CD4-positive, alpha-beta T cell (primary cell): ENCODE measurements around the gene GIT2. TPM values are rescaled to one million over a fixed set of nuclear protein-coding genes. Genes with fewer than 3 reads are reported as not detected.
A peak's percentile ranks its signal among the peaks of the same experiment; 100 is the strongest.

ENCODE experiments used
- ATAC-seq: fragments of 200-7000 bp; cut with Tn5 transposase; one replicate; pipeline ENCODE4 v1.10.0; 2022; ENCODE audit warnings: mild to moderate bottlenecking; ENCODE audit not compliant: poor library complexity
- CTCF ChIA-PET: fragments of 350-600 bp; sonication (Branson Sonifier 250); formaldehyde crosslinking; loops from one replicate; lab custom pipeline; 2021; ENCODE audit warnings: antibody characterized with exemption, inconsistent platforms; lab: Charles Lee
- POLR2A ChIA-PET: fragments of 350-600 bp; sonication (Branson Sonifier 250); formaldehyde crosslinking; loops from one replicate; lab custom pipeline; 2021; ENCODE audit warnings: antibody characterized with exemption, inconsistent platforms; lab: Charles Lee
- DNase-seq, 14 experiments: peaks; one replicate each; pipeline ENCODE4 v3.0.0-alpha.2; 2013 to 2020; ENCODE audit warnings: mixed read lengths in 2 of 14
- H3K27ac ChIP-seq, 2 donors: one replicate each; pipeline versions ENCODE4 v1.5.1 to v1.7.0; 2013; ENCODE audit warnings: low read length in 2 of 2, low read depth in 1 of 2, mild to moderate bottlenecking in 1 of 2
- H3K27me3 ChIP-seq, 2 experiments: 1 replicate in 1 of 2; 2 replicates in 1 of 2; pipeline versions ENCODE4 v1.6.1 to v1.7.0; 2013; ENCODE audit warnings: low read length in 2 of 2, control low read depth in 1 of 2, mild to moderate bottlenecking in 1 of 2, moderate library complexity in 1 of 2; ENCODE audit not compliant: insufficient read depth in 2 of 2, control insufficient read depth in 1 of 2
- H3K36me3 ChIP-seq: one replicate; pipeline ENCODE4 v1.6.1; 2013; ENCODE audit warnings: low read length, control low read depth; ENCODE audit not compliant: insufficient read depth
- H3K4me1 ChIP-seq: one replicate; pipeline ENCODE4 v1.6.1; 2013; ENCODE audit warnings: low read length, control low read depth; ENCODE audit not compliant: insufficient read depth
- H3K4me3 ChIP-seq: one replicate; pipeline ENCODE4 v1.5.1; 2013; ENCODE audit warnings: mild to moderate bottlenecking, low read length, moderate library complexity
- H3K9me3 ChIP-seq, 2 experiments: 1 replicate in 1 of 2; 2 replicates in 1 of 2; pipeline versions ENCODE4 v1.6.1 to v1.7.0; 2013; ENCODE audit warnings: low read length in 2 of 2, mild to moderate bottlenecking in 2 of 2, control low read depth in 1 of 2, moderate library complexity in 1 of 2; ENCODE audit not compliant: control insufficient read depth in 1 of 2, insufficient read depth in 1 of 2
- H3K27ac Mint-ChIP-seq: one replicate; pipeline ENCODE4 v1.8.0; 2020; ENCODE audit warnings: mixed read lengths
- H3K27me3 Mint-ChIP-seq: one replicate; pipeline ENCODE4 v1.8.0; 2021; ENCODE audit warnings: mixed read lengths
- H3K36me3 Mint-ChIP-seq: one replicate; pipeline ENCODE4 v1.8.0; 2021; ENCODE audit warnings: low read depth, mixed read lengths
- H3K4me1 Mint-ChIP-seq: one replicate; pipeline ENCODE4 v1.8.0; 2021; ENCODE audit warnings: low read depth, mixed read lengths
- H3K4me3 Mint-ChIP-seq: one replicate; pipeline ENCODE4 v1.8.0; 2020; ENCODE audit warnings: mild to moderate bottlenecking, mixed read lengths
- H3K9me3 Mint-ChIP-seq: one replicate; pipeline ENCODE4 v1.8.0; 2020; ENCODE audit warnings: mixed read lengths
- CTCF ChIP-seq: fragments of 200-600 bp; IDR thresholded peaks from one replicate; pipeline ENCODE4 v1.8.0; 2022; ENCODE audit warnings: antibody characterized with exemption, mild to moderate bottlenecking
- intact Hi-C, 2 experiments: fragments of 100-400 bp; cut with DNase I in 1 of 2; cut with micrococcal nuclease in 1 of 2; formaldehyde crosslinking; loops; one replicate each; pipeline versions ENCODE4 v1.15.1 to v1.9.0; 2023 to 2025; cut with DNase I, micrococcal nuclease
- total RNA-seq, 174 experiments: library from RNA in 2 of 174; stranded (reverse) in 2 of 174; gene quantifications; one replicate each; pipeline ENCODE4 v1.2.3 and lab custom pipeline; 2021 to 2026

The GIT2 gene
- total RNA-seq, 2 experiments from 2014 or later = 68.6 to 70.7 TPM

- Mint-ChIP-seq H3K27ac (peak overlapping the region; percentile 90), H3K4me1 (peaks cover 76% of the 10 kb centered on the region), H3K4me3 (peak overlapping the region; percentile 100), H3K9me3 (no peaks in the 10 kb centered on the region), H3K27me3 (no peaks in the 10 kb centered on the region), H3K36me3 (peaks cover 21% of the 10 kb centered on the region)
- no peaks in the 10 kb centered on the region for H3K9me3 ChIP-seq
- CTCF ChIA-PET = no interaction called here
- peak overlapping the region in 1 of 2 donors; percentile 30 for H3K27ac ChIP-seq
- POLR2A ChIA-PET = interaction anchor here (1.7 to 2.2 kb wide), 3 partner anchors 11 to 99 kb away, joined by 5 to 13 read pairs (median 10); partner anchors contain the start of gene TCHP
- no peaks in the 10 kb centered on the region for H3K27me3 ChIP-seq
- H3K4me1 ChIP-seq = peaks cover 71% of the 10 kb centered on the region
- TF ChIP-seq CTCF = no peak
- peak overlapping the region; percentile 94 for H3K4me3 ChIP-seq
- intact Hi-C loops = loop anchor here in 1 of 2 experiments (2.0 to 10.0 kb wide), 8 partner anchors 49 to 742 kb away; partner anchors contain the start of genes ANAPC7, C12orf76, FAM222A and GLTP
- DNase-seq (peak in 5 of 14 experiments; percentile 13 to 55 (median 30)), ATAC-seq (no peak)
- peaks cover 8% of the 10 kb centered on the region for H3K36me3 ChIP-seq
Measured at GRCh38 chr12:109999983-110000505, 3.9 kb upstream of the GIT2 start.

DNA sequence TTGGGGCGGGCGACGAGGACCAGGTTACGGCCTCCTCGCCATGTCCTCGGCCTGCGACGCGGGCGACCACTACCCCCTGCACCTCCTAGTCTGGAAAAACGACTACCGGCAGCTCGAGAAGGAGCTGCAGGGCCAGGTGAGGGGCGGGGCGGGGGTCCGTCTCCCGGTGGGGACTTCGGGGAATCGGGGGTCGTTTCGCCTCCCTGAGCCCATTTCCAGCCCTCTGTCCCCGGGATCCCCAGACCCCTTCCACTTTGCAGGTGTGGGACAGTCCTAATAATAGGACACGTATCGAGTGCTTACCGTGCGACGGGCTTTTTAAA is 3.4 kb upstream of the GIT2 start:
- H3K4me1 Mint-ChIP-seq = peaks cover 76% of the 10 kb centered on the region
- ATAC-seq (no peak), DNase-seq (no peak)
- H3K4me3 Mint-ChIP-seq = peak overlapping the region; percentile 100
- ChIA-PET CTCF (interaction anchor here (0.6 to 1.3 kb wide), 3 partner anchors 25 to 469 kb away, joined by 3 read pairs; partner anchors contain the start of genes ARPC3 and FAM216A), POLR2A (interaction anchor here (0.6 to 2.2 kb wide), 9 partner anchors 12 to 1437 kb away, joined by 3 to 13 read pairs (median 4); partner anchors contain the start of genes ATP2A2, ISCU and TCHP)
- no peaks in the 10 kb centered on the region for H3K9me3 Mint-ChIP-seq
- no peaks in the 10 kb centered on the region for H3K27me3 ChIP-seq
- peaks cover 25% of the 10 kb centered on the region for H3K36me3 Mint-ChIP-seq
- H3K36me3 ChIP-seq = peaks cover 8% of the 10 kb centered on the region
- intact Hi-C loops = loop anchor here in 1 of 2 experiments (2.0 to 10.0 kb wide), 8 partner anchors 49 to 743 kb away; partner anchors contain the start of genes ANAPC7, C12orf76, FAM222A and GLTP
- H3K4me3 ChIP-seq = peak overlapping the region; percentile 94
- H3K9me3 ChIP-seq = no peaks in the 10 kb centered on the region
- no peaks in the 10 kb centered on the region for H3K27me3 Mint-ChIP-seq
- peak overlapping the region; percentile 90 for H3K27ac Mint-ChIP-seq
- H3K4me1 ChIP-seq = peaks cover 69% of the 10 kb centered on the region
- H3K27ac ChIP-seq = peak overlapping the region in 1 of 2 donors; percentile 30
- TF ChIP-seq CTCF = no peak

GRCh38 chr12:109998904-109999648 is 2.9 kb upstream of the GIT2 start, which contains the start of gene ANKRD13A:
Gene ANKRD13A, plus strand, starts transcription at chr12:109999430. Its CDS starts 259 bp downstream, at chr12:109999689.
- POLR2A ChIA-PET = interaction anchor here (0.6 to 2.2 kb wide), 13 partner anchors 12 to 1437 kb away, joined by 3 to 13 read pairs (median 4); partner anchors contain the start of genes ATP2A2, FAM216A, IFT81 and ISCU
- no peaks in the 10 kb centered on the region for H3K9me3 ChIP-seq
- H3K4me3 Mint-ChIP-seq = peak within 1 kb of the TSS; percentile 100
- peaks cover 79% of the 10 kb centered on the region for H3K4me1 Mint-ChIP-seq
- peak within 1 kb of the TSS; percentile 94 for H3K27ac Mint-ChIP-seq
- H3K36me3 ChIP-seq = peaks cover 8% of the 10 kb centered on the region
- H3K27me3 Mint-ChIP-seq = no peaks in the 10 kb centered on the region
- DNase-seq (peak; percentile 78 to 97 (median 84)), ATAC-seq (peak; percentile 64)
- H3K4me3 ChIP-seq = peak within 1 kb of the TSS; percentile 94
- H3K4me1 ChIP-seq = peaks cover 65% of the 10 kb centered on the region
- H3K27me3 ChIP-seq = no peaks in the 10 kb centered on the region
- intact Hi-C loops = loop anchor here in 1 of 2 experiments (2.0 to 10.0 kb wide), 8 partner anchors 50 to 743 kb away; partner anchors contain the start of genes ANAPC7, C12orf76, FAM222A and GLTP
- CTCF ChIA-PET = interaction anchor here (0.6 to 1.3 kb wide), 3 partner anchors 25 to 470 kb away, joined by 3 read pairs; partner anchors contain the start of genes ARPC3 and FAM216A
- H3K36me3 Mint-ChIP-seq = peaks cover 27% of the 10 kb centered on the region
- H3K9me3 Mint-ChIP-seq = no peaks in the 10 kb centered on the region
- no peak for TF ChIP-seq CTCF
- peak within 1 kb of the TSS; percentile 55 to 89 for H3K27ac ChIP-seq
